DLD1 (cell line): ENCODE measurements around the gene BRD1.

Experiments used
- in situ Hi-C: cut with HindIII; loops from 2 replicates; pipeline ENCODE4 v1.10.0; 2017; ENCODE audit warnings: low sequenced_read_pairs

Gene BRD1

GRCh38 chr22:49786976-49787706 lies 40.5 kb downstream of the BRD1 start:
- in situ Hi-C loops = loop anchor here (25.0 kb wide), 1 partner anchor 125 kb away; no protein-coding TSS in a partner anchor

GRCh38 chr22:49785841-49786471 lies 41.7 kb downstream of the BRD1 start:
- in situ Hi-C loops = loop anchor here (25.0 kb wide), 1 partner anchor 124 kb away; no protein-coding TSS in a partner anchor

- in situ Hi-C loops = loop anchor here (25.0 kb wide), 1 partner anchor 123 kb away; no protein-coding TSS in a partner anchor
Measured at GRCh38 chr22:49785046-49785521, 42.6 kb downstream of the BRD1 start.

- in situ Hi-C loops = loop anchor here (25.0 kb wide), 1 partner anchor 122 kb away; no protein-coding TSS in a partner anchor
Measured at GRCh38 chr22:49784630-49784971, 43.1 kb downstream of the BRD1 start.

- in situ Hi-C loops = loop anchor here (25.0 kb wide), 1 partner anchor 122 kb away; no protein-coding TSS in a partner anchor
Measured at GRCh38 chr22:49783926-49784629, 43.6 kb downstream of the BRD1 start.

GRCh38 chr22:49783036-49783746 lies 44.5 kb downstream of the BRD1 start:
- in situ Hi-C loops = loop anchor here (25.0 kb wide), 1 partner anchor 121 kb away; no protein-coding TSS in a partner anchor

GRCh38 chr22:49781886-49782285 lies 45.8 kb downstream of the BRD1 start:
- in situ Hi-C loops = loop anchor here (25.0 kb wide), 1 partner anchor 120 kb away; no protein-coding TSS in a partner anchor

- in situ Hi-C loops = loop anchor here (25.0 kb wide), 1 partner anchor 119 kb away; no protein-coding TSS in a partner anchor
Measured at GRCh38 chr22:49781289-49781782, 46.3 kb downstream of the BRD1 start.

GRCh38 chr22:49780698-49781288 lies 46.9 kb downstream of the BRD1 start:
- in situ Hi-C loops = loop anchor here (25.0 kb wide), 1 partner anchor 118 kb away; no protein-coding TSS in a partner anchor

- in situ Hi-C loops = loop anchor here (25.0 kb wide), 1 partner anchor 118 kb away; no protein-coding TSS in a partner anchor
Measured at GRCh38 chr22:49779853-49780697, 47.6 kb downstream of the BRD1 start.

- in situ Hi-C loops = loop anchor here (25.0 kb wide), 1 partner anchor 117 kb away; no protein-coding TSS in a partner anchor
Measured at GRCh38 chr22:49779211-49779610, 48.5 kb downstream of the BRD1 start.

- in situ Hi-C loops = loop anchor here (25.0 kb wide), 1 partner anchor 115 kb away; no protein-coding TSS in a partner anchor
Measured at GRCh38 chr22:49777569-49778249, 50.0 kb downstream of the BRD1 start.

GRCh38 chr22:49776891-49777290 lies 50.8 kb downstream of the BRD1 start:
- in situ Hi-C loops = loop anchor here (25.0 kb wide), 1 partner anchor 115 kb away; no protein-coding TSS in a partner anchor

- in situ Hi-C loops = loop anchor here (25.0 kb wide), 1 partner anchor 114 kb away; no protein-coding TSS in a partner anchor
Measured at GRCh38 chr22:49775867-49776511, 51.7 kb downstream of the BRD1 start.

- in situ Hi-C loops = loop anchor here (25.0 kb wide), 1 partner anchor 113 kb away; no protein-coding TSS in a partner anchor
Measured at GRCh38 chr22:49775191-49775866, 52.3 kb downstream of the BRD1 start.

- in situ Hi-C loops = loop anchor here (25.0 kb wide), 1 partner anchor 112 kb away; no protein-coding TSS in a partner anchor
Measured at GRCh38 chr22:49774499-49775151, 53.0 kb downstream of the BRD1 start.
